ENCODE data around the gene ITPRID2.

Gene ITPRID2

DNA sequence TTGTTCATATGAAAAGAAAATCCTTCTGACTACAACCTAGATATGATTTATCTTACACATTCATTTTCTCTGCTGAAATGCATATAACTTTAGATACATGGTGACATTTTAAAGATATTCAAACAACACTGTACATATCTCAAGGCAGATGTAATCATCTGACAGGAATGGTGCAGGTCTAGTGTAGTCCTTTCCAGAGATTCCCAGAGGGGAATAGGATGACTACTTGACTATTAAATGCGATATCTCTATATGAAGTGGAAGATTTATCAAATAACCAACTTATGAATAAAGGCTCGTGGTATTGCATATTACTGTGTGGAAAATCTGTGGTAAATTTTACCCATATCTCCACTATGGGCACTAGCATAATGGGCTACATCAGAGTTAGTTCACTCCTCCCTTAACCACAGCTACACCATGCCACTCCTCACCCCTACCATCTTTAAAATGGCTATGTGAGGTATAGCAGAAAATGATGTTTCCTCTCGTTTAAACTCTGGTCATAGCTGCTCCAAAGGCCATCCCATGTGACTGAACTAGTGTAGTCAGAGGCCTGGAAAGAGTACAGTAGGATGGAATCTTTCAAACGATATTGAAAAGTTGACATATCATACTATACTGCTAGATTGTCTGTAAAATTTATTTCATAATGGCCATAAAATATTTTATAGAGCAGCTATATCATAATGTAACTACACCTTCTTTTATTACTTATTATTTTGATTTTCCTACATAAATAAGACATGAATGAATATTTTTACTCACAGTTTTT lies 9.1 kb upstream of the ITPRID2 start:
- DNase-seq, result no peak

DNA sequence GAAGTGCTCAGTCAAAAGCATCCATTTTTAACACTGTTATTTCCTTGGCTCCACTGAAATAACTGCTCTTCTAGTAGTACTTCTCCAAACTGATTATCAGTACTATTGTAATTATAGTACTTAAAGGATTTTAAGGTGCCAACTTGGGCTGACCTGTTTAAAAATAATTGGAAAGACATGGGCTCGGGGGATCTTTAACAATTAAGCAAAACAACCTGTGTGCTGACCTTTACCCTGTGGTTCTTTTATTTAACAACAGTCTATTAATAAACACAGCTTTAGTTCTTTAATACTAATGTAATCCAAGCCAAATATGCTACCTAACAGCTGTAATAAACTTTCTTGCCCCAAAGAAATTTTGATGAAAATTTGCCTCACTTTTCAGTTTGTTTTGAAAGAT lies 6.9 kb upstream of the ITPRID2 start:
- DNase-seq, result no peak

DNA sequence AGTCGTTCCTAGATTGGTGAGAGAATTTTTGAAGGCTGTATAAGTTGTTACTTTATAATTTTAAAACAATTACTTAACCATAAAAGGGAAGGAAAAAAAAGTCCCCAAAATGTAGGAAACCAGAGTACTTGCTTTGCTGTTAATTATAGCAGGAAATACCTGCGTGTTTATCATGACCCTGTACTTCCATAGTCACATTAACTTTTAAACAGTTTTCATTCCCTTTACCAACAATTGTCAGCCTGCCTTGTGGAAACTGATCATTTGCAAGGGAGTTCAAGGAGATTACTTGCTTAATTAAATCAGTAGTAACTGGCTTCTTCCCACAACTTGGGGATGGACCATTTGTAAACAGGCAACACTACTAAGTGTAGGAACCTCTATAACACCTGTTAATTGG lies 6.4 kb upstream of the ITPRID2 start:
- DNase-seq, result no peak

DNA sequence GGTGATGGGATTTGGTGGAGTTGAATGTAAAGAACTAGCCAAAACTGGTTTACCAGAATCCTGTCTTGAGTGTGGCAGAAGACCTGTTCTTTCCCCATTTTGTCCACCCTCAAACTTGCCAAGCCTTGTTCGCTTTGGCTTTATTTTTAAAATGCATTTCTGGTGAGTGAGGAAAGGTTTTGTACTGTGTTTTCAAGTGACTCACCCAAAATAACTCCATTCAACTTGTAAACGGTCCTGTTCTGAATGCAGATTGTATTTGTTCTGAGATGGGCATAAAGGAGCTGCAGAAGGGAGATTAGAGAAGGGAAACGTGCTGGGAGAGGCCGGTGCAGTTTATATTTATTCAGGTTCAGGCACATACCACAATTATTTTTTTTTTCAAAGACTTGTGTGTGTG lies 5.3 kb upstream of the ITPRID2 start:
- DNase-seq, result no peak

DNA sequence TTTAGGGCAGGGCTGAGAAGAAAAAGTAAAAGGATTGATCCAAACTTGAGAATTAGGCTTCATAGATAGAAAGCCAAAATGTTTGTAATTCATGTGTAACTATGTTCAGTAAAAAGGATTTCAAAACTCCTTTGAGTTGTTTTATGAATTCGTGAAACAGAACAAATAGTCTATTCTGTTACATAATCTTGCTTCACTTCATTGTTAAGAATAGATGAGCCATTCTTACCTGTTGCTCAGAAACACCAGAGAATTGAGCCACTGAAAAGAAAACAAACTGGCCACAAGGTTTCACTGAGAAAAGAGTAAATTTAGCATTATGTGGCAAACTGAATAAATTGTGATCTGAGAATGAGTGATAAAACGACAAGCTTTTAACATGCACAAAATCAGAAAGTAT lies 4.5 kb upstream of the ITPRID2 start:
- no peak for DNase-seq

DNA sequence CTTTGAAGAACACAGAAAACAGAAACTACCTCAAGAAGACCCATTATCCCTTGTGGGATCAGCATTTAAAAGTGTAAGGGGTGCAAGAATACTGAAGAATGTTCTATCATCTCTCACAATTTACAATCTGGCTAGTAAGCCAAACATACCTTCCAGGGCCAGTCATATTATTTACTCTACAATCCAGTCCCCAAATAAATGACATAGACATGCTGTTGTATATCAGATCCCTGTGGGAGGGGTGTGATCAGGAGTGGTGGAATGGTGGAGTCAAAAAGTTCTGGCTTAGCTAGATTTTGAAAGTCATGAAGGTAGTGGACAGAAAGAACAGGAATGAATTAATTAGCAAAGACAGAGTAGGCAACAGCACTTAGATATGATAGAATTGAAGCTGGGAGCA lies 1.8 kb upstream of the ITPRID2 start:
- DNase-seq, result no peak

DNA sequence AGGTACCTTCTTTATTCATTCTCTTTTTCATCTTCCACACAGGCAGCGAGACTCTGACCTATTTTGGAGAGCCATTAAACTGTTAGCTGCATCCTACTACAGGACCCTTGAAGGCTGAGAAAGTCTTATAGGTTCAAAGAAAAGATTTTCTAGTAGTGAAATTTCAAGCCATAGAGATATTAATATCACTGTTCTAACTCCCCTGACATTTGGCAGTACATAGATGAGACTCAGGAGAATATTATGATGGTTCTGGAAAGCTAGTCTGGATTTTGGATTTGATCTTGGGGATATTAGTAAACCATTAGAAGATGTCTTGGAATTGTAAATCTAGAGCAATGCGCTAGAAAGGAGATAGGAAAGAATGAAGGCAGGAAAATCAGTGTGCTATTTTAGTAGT lies 1.3 kb upstream of the ITPRID2 start:
- DNase-seq, result no peak

DNA sequence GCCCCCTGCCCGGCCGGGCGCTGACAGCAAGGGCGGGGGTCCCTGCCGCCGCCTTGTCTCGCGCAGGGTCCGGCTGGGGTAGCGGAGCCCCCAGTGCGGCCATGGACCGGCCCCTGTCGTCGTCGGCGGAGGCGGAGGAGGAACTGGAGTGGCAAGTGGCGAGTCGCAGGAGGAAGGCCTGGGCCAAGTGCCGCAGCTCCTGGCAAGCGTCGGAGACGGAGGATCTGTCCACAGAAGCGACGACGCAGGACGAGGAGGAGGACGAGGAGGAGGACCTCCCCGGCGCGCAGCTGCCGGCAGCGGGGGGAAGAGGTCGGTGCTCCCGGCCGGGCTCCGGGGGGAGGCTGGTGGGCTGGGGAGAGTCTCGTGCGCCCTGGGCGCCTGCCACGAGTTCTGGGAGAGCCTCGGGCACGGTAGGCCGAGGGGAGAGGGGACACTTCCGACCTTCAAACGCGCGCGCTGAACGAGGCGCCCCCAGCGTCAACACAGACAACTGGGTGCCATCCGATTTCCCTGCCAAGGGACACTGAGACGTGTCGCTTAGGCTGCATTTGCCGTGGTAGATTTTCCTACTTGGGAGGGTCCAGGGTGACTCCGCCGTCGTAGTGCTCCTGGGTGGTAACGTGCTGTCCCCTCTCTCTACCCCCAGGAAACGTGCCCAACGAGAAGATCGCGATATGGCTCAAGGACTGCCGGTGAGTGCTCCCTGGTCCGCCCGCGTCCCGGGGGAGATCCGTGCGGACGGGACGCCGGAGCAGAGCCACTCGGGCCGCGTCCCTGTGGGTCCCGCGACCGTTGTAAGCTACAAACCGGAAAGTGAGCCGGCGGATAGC lies 652 bp downstream of the ITPRID2 start:
- DNase-seq, result peak; percentile 25

DNA sequence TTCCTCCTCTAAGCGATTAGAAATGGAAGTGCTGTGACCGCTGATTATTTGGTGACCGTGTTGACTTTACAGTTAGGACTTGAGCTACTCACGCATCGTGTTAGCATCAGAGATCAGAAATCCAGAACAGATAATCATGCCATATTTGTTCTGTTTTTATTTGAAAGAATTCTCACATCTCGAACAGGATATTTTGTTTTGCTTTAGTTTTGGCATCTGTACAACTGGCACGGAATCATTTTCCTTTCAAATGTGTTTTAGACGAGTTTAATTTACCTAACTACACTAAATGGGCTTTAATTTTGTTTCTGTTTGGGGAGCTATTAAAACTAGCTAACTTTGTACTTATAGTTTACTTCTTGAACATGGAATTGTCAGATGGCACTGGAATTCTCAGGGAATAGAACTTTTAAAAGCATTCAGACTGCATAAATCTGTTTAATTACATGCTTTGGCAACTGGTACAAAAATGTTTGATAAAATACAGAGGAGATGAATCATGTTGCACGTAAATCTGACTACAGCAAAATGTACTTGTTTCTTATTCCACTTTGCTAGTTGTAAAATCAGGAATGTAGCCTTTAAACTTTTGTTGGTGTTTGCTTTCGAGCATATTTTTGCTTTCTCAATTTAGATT lies 1.4 kb downstream of the ITPRID2 start:
- DNase-seq, result no peak

DNA sequence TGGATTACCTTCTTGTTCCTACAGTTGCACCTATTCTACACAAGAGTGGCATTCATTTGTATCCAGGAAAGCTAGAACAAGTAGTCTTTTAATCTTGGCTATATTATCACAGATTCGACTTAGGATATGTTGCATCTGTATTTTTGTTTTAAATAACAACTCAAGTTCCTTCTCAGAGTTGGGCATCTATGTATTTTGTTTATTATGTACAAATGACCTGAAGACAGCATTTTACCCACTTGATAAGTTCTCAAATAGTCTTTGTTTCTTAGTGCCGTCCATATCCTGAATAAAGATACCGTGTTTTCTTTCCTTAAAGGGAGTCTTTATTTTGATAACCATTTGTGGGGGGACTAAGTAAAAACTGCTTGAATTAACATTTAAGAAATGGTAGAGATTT lies 2.9 kb downstream of the ITPRID2 start:
- DNase-seq, result no peak

DNA sequence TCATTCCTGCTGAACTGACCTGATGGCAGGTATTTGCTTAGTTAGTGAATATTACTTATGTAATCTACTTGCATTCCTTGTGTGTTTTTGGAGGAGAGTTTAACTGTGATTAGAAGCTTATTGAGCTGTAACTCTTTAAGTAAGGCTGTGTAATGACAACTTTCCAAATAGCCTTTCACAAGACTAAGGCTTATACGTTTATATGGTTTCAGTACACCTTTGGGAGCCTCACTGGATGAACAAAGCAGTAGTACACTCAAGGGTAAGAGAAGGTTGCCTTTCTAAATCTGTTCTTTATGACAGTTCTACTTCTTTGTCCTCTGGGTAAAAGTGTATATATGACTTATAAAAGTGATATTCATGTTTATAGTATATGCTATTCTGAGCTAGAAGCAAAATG lies 4.3 kb downstream of the ITPRID2 start:
- DNase-seq, result no peak

DNA sequence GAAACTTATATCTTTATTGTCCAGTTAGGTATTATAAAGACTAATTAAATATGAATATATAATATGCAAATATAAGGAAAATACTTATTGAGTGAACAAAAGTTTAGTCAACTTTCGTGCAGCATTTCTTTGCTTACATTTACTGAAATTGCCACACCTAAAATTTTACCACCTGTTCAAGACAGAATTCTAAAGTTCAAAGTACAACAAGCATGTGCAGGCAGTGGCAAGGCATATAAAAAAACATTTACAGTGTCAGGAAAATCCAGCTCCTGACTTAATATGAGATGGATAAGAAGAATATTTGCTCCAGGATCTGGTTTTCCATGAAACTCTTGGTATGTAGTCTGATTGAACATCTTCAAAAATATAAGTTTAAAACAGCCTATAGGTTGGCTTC lies 4.8 kb downstream of the ITPRID2 start:
- no peak for DNase-seq

DNA sequence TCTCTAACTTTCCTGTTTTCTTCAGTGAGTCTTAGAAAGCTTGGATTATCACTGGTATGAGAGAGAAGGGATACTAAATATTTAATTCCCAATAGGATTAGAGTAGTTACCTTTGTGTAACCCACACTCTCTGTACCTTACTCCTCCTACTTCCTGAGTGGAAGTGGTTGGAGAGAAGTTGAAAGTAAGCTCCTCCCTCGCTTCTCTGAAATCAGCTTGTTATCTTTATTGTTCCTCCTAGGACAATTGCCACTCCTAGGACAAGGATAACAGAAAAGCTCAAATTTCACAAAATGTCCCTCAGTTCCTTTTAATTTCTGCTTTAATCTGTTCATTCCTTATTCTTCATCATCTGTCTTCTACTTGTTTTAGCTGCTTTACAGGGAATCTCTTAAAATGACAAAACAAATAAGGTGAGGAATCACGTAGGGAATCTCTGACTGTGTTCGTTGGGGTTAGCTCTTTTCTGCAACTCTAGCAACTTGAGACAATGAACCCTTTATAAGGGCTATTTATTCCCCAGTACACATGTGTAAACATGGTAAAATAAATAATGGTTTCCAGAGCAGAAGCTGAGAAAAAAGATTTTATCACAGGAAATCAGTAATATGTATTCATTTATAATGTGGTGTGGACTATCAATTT lies 8.6 kb downstream of the ITPRID2 start:
- no peak for DNase-seq

DNA sequence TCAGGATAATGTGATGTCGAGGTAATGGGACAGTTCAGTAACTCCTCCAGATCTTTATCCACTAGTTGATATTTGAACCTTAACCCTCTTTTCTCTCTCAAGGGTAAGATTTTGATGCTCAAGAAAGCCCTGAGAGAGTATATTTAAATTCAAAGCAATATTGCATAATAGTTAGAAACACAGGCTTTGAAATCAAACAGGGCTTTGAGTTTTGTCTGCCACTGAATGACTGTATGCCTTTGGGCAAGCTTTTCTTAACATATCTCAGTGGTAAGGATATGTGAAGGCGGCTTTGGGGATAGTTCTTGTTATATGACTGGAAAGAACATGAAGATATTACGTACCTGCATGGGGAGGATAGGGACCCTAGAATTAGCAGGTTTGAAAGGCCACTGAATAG lies 11.1 kb downstream of the ITPRID2 start:
- DNase-seq, result no peak

DNA sequence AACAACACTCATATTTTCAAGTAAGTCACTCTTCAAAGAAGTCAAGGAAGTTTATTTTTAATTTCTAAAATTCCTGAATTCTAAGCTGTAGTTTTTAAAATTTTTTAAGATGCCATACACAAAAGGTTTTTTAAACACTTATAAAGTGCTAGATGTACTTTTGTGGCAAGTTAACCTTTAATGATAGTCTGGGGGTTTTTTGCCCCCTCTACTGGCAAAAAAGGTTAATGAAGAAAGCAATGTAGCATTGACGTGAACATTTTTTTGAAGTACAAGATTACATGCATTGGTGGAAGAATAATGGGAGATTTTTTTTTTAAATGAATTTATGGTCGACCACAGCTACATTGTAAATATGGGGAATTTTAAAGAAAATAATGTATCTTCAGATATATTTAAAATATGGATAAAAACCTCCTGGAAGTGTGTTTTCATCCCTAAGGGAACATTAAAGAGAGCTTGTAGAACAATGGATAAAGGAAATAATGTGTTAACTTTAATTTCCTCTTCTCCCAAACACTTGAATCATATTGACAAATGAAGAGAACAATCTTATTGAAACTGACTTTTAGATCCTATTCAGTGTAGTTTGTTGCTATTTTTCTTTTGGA lies 12.6 kb downstream of the ITPRID2 start:
- no peak for DNase-seq

DNA sequence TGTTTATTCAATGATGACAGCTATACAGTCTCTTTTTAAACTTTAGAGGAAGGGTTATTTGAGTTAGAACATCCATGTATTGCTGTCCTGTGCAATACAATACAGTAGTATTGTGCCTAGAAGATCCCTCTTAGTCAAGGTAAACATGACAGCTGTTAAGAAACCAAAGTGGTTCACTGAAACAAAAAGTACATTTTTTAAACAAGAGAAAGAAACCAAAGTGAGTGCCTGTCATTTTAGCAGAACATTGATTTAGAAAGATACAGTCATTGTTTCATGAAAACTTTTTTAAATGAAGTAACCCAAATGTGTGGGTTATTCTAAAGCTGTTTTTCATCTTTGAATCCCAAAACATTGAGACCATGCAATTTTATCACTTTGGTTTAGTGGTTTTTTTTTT lies 15.5 kb downstream of the ITPRID2 start:
- no peak for DNase-seq

DNA sequence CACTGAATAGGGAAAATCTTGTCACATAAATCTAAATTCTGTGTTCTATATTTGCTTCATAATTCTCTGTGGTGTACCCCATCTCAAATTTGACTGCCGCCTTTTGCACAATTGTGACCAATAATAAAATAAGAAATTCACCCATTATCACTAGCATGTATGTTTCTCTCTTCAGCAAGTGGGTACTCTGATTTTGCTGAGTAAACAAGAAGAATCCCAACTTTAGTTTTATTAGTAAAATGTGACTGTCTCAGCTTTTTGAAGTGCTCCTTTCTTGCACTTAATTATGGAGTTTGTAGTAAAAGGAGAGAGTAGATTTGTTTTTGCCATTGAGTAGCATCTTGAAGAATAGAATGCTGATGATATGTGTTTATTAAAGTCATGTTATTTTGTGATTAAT lies 16.1 kb downstream of the ITPRID2 start:
- DNase-seq, result no peak

DNA sequence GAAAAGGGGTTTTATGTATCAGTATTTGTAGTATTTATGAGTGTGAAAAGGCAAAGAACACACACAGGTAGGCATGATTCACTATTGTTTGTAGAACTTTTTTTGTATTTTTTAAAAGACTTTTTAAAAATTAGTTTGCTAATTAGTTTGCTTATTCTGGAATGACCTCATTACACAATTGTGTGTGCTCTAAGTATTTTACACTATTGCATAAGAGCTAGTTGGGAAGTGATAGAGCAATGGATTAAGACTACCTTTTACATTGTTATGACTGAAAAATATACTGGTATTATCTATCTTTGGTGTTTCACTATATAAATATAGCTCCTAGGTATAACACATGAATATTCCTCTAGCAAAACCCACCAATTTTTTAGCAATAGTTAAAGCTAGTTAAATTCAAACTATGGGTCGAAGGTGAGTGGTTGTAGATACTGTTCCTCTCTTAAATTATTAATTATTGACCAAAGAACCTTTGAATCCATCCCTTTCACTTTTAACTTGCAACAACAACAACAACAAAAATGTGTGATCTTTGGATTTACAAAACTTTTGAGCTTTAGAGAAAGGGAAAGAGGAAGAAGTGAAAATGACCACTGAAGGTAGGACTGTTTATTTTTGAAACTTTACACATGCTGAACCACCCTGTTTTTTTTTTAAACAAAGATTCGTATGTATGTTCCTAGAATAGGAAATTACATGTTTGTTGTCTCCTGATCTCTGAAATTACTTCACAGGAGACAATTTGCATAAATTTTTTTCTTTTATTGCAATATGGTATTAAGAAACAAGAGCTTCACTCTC lies 18.7 kb downstream of the ITPRID2 start:
- no peak for DNase-seq

DNA sequence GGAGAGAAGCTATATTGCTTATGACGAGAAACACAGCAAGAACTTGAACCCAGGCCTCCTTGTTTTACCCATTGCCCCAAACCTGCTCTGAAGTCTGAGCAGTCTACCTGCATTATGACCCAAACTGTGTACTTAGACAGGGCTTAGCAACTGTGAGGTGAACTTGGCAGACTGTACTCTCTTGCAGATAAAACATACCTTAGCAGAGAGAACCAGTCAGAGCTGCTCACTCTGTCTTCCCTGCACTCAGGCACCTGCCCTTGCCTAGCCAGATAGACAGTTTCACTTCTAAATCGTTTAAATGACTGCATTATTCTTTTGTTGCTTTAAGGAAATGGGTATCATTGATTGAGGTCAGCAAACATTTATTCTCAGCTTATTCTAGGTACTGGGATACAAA lies 20.3 kb downstream of the ITPRID2 start:
- DNase-seq, result no peak

DNA sequence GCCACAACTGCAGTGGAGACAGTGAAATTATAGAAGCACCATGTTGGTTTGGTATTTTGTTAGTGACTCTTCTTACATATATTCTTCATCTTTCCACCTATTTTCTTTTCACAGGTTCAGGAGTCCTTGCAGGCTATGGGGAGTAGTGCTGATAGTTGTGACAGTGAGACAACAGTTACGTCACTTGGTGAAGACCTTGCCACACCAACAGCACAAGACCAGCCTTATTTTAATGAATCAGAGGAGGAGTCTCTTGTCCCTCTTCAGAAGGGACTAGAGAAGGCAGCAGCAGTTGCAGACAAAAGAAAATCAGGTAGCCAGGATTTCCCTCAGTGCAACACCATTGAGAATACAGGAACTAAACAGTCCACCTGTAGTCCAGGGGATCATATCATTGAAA lies 23.6 kb downstream of the ITPRID2 start:
- no peak for DNase-seq

DNA sequence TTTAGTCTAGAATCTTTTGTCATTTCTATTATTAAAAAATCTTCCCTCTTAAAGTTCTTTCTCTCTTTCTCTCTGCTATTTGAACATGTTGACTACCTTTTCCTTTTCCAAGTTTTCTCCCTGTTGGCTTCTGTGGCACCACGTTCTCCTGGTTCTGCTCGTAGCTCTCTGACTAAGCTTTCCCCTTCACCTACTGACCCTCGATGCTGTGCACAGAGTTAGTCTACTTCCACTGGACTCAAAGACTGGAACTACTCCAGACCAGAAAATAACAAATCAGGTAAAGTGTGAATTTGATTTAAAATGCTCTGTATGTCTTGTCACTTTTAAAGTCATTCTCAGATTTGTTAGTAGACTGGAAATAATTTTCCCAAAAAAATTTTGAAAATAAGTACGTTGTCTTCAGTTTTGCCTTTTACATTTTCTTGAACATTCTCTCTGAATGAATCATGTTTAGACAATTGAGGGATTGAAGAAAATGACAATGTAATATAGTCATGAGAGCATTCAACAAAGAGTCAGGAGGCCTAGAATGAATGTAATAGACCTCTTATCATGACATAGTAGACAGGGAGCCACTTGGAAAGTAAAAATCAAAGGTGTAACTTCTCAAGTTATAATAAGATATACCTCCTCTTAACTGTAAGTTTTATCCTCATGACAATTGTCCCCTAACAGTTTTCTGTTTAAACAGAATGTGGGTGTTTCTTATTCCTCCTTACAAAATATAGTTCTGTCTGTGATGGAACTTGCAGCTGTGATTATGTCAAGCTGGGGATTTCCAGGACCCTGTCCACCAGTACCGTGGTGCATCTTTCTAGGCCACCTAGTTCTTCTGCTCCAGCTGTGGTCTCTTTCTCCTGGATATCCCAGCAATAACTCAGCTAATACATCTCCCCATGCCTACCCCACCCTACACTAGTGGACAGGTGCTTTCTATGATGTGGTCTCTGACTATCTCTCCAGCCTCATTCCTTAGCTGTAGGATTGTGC lies 25.5 kb downstream of the ITPRID2 start:
- DNase-seq, result no peak

All from effector CD4-positive, alpha-beta T cell (primary cell).